PC-9 (cell line): Measurements from ENCODE around the gene MYH15. TPM values are rescaled to one million over a fixed set of nuclear protein-coding genes. Genes with fewer than 3 reads are reported as not detected.

Experiments
- BruUV-seq: library from RNA; stranded (reverse); fragments of 400-500 nt; replicated peaks from 2 replicates; lab custom pipeline; 2021; lab: Mats Ljungman, UMichigan
- CTCF ChIA-PET: fragments of 300-600 bp; sonication (Branson Sonifier 250); formaldehyde crosslinking; loops from one replicate; lab custom pipeline; 2022; ENCODE audit warnings: antibody characterized with exemption; lab: Charles Lee
- POLR2A ChIA-PET: fragments of 300-600 bp; sonication (Branson Sonifier 250); formaldehyde crosslinking; loops from one replicate; lab custom pipeline; 2022; ENCODE audit warnings: antibody characterized with exemption; ENCODE audit not compliant: unreplicated experiment; lab: Charles Lee
- DNase-seq, 2 experiments: peaks; one replicate each; pipeline versions ENCODE4 v3.0.0 to v3.0.0-alpha.2; 2015 to 2022; ENCODE audit warnings: mixed read lengths in 1 of 2
- H2AFZ ChIP-seq: fragments of 200-600 bp; sonication (generic); 2 replicates; pipeline ENCODE4 v1.8.1; 2017; ENCODE audit warnings: antibody characterized with exemption
- H3F3A ChIP-seq: fragments of 200-600 bp; sonication (generic); 2 replicates; pipeline ENCODE4 v1.8.1; 2017; ENCODE audit warnings: antibody characterized with exemption, mild to moderate bottlenecking, low read depth; ENCODE audit not compliant: insufficient read depth
- H3K27ac ChIP-seq: fragments of 200-600 bp; sonication (generic); 2 replicates; pipeline ENCODE4 v1.6.1; 2016; ENCODE audit warnings: mixed run types
- H3K27me3 ChIP-seq: fragments of 200-600 bp; sonication (generic); 2 replicates; pipeline ENCODE4 v1.6.1; 2016; ENCODE audit warnings: low read depth, mixed run types; ENCODE audit not compliant: insufficient read depth
- H3K36me3 ChIP-seq: fragments of 200-600 bp; sonication (generic); 2 replicates; pipeline ENCODE4 v1.6.1; 2016; ENCODE audit warnings: low read depth, mixed run types
- H3K4me1 ChIP-seq: fragments of 200-600 bp; sonication (generic); replicated peaks from 2 replicates; pipeline ENCODE4 v1.6.1; 2016; ENCODE audit warnings: mixed run types; ENCODE audit not compliant: insufficient read depth
- H3K4me2 ChIP-seq: fragments of 200-600 bp; sonication (generic); 2 replicates; pipeline ENCODE4 v1.6.1; 2017; ENCODE audit warnings: mixed run types
- H3K4me3 ChIP-seq: fragments of 200-600 bp; sonication (generic); 2 replicates; pipeline ENCODE4 v1.6.1; 2016; ENCODE audit warnings: mixed run types
- H3K79me2 ChIP-seq: fragments of 200-600 bp; sonication (generic); 2 replicates; pipeline ENCODE4 v1.6.1; 2017; ENCODE audit warnings: low read depth, mixed run types
- H3K9me2 ChIP-seq: fragments of 200-600 bp; sonication (generic); 2 replicates; pipeline ENCODE4 v1.8.1; 2017; ENCODE audit warnings: mild to moderate bottlenecking; ENCODE audit not compliant: insufficient read depth
- H3K9me3 ChIP-seq: fragments of 200-600 bp; sonication (generic); 2 replicates; pipeline ENCODE4 v1.8.1; 2016; ENCODE audit warnings: low read depth; ENCODE audit not compliant: insufficient read depth
- H4K20me1 ChIP-seq: fragments of 200-600 bp; sonication (generic); 2 replicates; pipeline ENCODE4 v1.8.1; 2017; ENCODE audit not compliant: insufficient read depth
- CTCF ChIP-seq: fragments of 200-600 bp; sonication (generic); conservative IDR thresholded peaks from 2 replicates; pipeline ENCODE4 v1.6.1; 2017; ENCODE audit warnings: mixed run types, antibody characterized with exemption, mild to moderate bottlenecking, moderate library complexity
- EZH2 ChIP-seq: fragments of 200-600 bp; sonication (generic); IDR thresholded peaks from 2 replicates; pipeline ENCODE4 v1.8.0; 2017; ENCODE audit warnings: antibody characterized with exemption, low read depth
- intact Hi-C: fragments of 100-400 bp; cut with micrococcal nuclease; formaldehyde crosslinking; loops from one replicate; pipeline ENCODE4 v1.10.0; 2022; ENCODE audit not compliant: unreplicated experiment
- total RNA-seq: library from RNA; stranded (reverse); gene quantifications from 2 replicates; pipeline ENCODE4 v1.2.3, GENCODE V29; 2021

Gene MYH15
- total RNA-seq, 1 experiment from 2014 or later: 2.3 TPM

GRCh38 chr3:108524537-108524936, 14.1 kb upstream of the MYH15 start:
- no peaks in the 10 kb centered on the region for H3K9me3 ChIP-seq
- H3K4me1 ChIP-seq: no peaks in the 10 kb centered on the region
- H3K27me3 ChIP-seq: no peaks in the 10 kb centered on the region
- no peak overlapping the region for H3K27ac ChIP-seq
- no peak for TF ChIP-seq CTCF
- no peak for TF ChIP-seq EZH2
- H3K4me2 ChIP-seq: no peak overlapping the region
- no peak overlapping the region for H2AFZ ChIP-seq
- no peak for DNase-seq
- H4K20me1 ChIP-seq: no peaks in the 10 kb centered on the region
- ChIA-PET CTCF (no interaction called here), POLR2A (no interaction called here)
- no peaks in the 10 kb centered on the region for H3K36me3 ChIP-seq
- no peaks in the 10 kb centered on the region for H3K79me2 ChIP-seq
- no peaks in the 10 kb centered on the region; the same call in 1 of the 2 replicates for H3K9me2 ChIP-seq
- intact Hi-C loops: no loop called here
- H3K4me3 ChIP-seq: no peak overlapping the region
- H3F3A ChIP-seq: no peaks in the 10 kb centered on the region
- BruUV-seq: no TSS peak

GRCh38 chr3:108518895-108519294, 8.5 kb upstream of the MYH15 start:
- CTCF ChIA-PET: no interaction called here
- TF ChIP-seq EZH2: no peak
- TF ChIP-seq CTCF: no peak
- DNase-seq: no peak

GRCh38 chr3:108516881-108517280, 6.5 kb upstream of the MYH15 start:
- H3F3A ChIP-seq: no peaks in the 10 kb centered on the region
- no peak overlapping the region for H2AFZ ChIP-seq
- CTCF ChIA-PET: no interaction called here
- no peaks in the 10 kb centered on the region for H3K36me3 ChIP-seq
- no peaks in the 10 kb centered on the region for H3K27me3 ChIP-seq
- H3K27ac ChIP-seq: no peak overlapping the region
- TF ChIP-seq CTCF: no peak
- TF ChIP-seq EZH2: no peak
- intact Hi-C loops: no loop called here
- no peak for DNase-seq
- H3K4me1 ChIP-seq: no peaks in the 10 kb centered on the region
- no peaks in the 10 kb centered on the region for H3K9me3 ChIP-seq
- POLR2A ChIA-PET: no interaction called here
- H3K4me2 ChIP-seq: no peak overlapping the region
- H4K20me1 ChIP-seq: no peaks in the 10 kb centered on the region
- no peaks in the 10 kb centered on the region; the same call in 1 of the 2 replicates for H3K9me2 ChIP-seq
- no peaks in the 10 kb centered on the region for H3K79me2 ChIP-seq
- no TSS peak for BruUV-seq
- H3K4me3 ChIP-seq: no peak overlapping the region

More at GRCh38 chr3:108518895-108519294, 8.5 kb upstream of the MYH15 start:
- H3K79me2 ChIP-seq: no peaks in the 10 kb centered on the region
- no peak overlapping the region for H2AFZ ChIP-seq
- no peaks in the 10 kb centered on the region for H3K9me3 ChIP-seq
- no peaks in the 10 kb centered on the region for H3K27me3 ChIP-seq
- no peaks in the 10 kb centered on the region for H3K36me3 ChIP-seq
- no TSS peak for BruUV-seq
- no peaks in the 10 kb centered on the region for H4K20me1 ChIP-seq
- no peak overlapping the region for H3K4me2 ChIP-seq
- intact Hi-C loops: no loop called here
- no peak overlapping the region for H3K27ac ChIP-seq
- no peak overlapping the region for H3K4me3 ChIP-seq
- POLR2A ChIA-PET: no interaction called here
- H3K4me1 ChIP-seq: no peaks in the 10 kb centered on the region
- no peaks in the 10 kb centered on the region for H3F3A ChIP-seq
- no peaks in the 10 kb centered on the region; the same call in 1 of the 2 replicates for H3K9me2 ChIP-seq
